ENCODE results near the gene FAM135A. TPM values are rescaled to one million over a fixed set of nuclear protein-coding genes. Genes with fewer than 3 reads are reported as not detected.

Gene FAM135A
- total RNA-seq, 2 donors from 2014 or later: 25.8 to 34.0 TPM

DNA sequence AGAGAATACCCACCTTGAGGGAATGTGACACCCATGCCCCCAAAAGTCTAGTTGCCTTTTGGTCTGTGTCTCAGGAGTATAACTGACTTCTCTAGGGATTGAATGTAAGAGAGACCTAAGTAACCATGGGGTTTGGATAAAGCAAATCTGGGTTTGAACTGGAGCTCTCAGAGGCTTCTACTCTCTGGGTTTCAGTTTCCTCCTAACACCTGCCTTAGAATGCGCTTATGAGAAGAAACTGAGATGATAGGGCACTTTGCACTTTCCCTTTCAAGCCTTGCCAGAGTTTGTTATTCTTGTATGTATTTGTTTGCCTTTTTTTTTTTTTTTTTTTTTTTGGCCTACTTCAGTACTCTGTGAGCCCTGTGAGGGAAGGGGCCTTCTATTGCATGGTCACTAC lies 172.8 kb downstream of the FAM135A start:
- WGBS, 2 experiments (ENCODE audit: insufficient coverage in 1 of 2, insufficient read length in 1 of 2): 100% methylated on average over 1 of the region's 1 CpG; no CpG with 5 or more reads in 1 of the 2 experiments
- no peak for DNase-seq
- peaks cover 5% of the 10 kb centered on the region for H3K9me3 ChIP-seq (ENCODE audit: control insufficient read depth, low read length)
- H3K36me3 ChIP-seq (ENCODE audit: control insufficient read depth, insufficient read depth, low read length): peaks cover 54% of the 10 kb centered on the region
- Mint-ChIP-seq H3K9me3 (no peaks in the 10 kb centered on the region), H3K36me3 (ENCODE audit: low read depth) (peaks cover 51% of the 10 kb centered on the region), H3K27me3 (ENCODE audit: insufficient read depth) (no peaks in the 10 kb centered on the region), H3K4me3 (no peak overlapping the region), H3K27ac (no peak overlapping the region), H3K4me1 (no peaks in the 10 kb centered on the region)
- H3K9ac ChIP-seq (ENCODE audit: extremely low read depth, low read length, poor library complexity, severe bottlenecking): no peak overlapping the region
- no peak overlapping the region for H3K27ac ChIP-seq (ENCODE audit: low read depth, low read length)
- TF ChIP-seq, protein P1, sequence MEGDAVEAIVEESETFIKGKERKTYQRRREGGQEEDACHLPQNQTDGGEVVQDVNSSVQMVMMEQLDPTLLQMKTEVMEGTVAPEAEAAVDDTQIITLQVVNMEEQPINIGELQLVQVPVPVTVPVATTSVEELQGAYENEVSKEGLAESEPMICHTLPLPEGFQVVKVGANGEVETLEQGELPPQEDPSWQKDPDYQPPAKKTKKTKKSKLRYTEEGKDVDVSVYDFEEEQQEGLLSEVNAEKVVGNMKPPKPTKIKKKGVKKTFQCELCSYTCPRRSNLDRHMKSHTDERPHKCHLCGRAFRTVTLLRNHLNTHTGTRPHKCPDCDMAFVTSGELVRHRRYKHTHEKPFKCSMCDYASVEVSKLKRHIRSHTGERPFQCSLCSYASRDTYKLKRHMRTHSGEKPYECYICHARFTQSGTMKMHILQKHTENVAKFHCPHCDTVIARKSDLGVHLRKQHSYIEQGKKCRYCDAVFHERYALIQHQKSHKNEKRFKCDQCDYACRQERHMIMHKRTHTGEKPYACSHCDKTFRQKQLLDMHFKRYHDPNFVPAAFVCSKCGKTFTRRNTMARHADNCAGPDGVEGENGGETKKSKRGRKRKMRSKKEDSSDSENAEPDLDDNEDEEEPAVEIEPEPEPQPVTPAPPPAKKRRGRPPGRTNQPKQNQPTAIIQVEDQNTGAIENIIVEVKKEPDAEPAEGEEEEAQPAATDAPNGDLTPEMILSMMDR (conservative IDR thresholded peaks at IDR 0.05): no peak
- no peaks in the 10 kb centered on the region for H3K4me1 ChIP-seq (ENCODE audit: control insufficient read depth, insufficient read depth, low read length)
- no peak overlapping the region for H3K4me3 ChIP-seq (ENCODE audit: low read length)
- H3K27me3 ChIP-seq (ENCODE audit: control insufficient read depth, insufficient read depth, low read length, poor library complexity, severe bottlenecking): no peaks in the 10 kb centered on the region

DNA sequence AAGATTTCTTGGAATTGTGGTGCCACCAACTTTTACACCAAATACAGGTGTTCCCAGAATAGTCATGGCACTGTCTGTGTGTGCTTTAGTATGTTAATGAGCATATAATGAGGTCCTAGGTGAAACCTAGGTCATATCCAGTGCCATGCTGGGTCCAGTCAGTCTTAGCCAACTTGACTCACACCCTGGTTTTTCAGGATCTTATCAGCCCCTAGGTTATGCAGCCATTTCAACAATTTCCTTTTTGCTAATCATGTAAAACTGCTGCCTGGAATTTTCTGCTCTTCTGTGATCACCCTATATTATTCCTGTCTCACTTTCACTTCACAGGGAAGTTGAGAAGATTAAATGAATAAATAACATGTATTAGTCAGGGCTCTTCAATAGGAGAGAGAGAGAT lies 177.1 kb downstream of the FAM135A start:
- peaks cover 3% of the 10 kb centered on the region for H3K4me1 ChIP-seq (ENCODE audit: control insufficient read depth, insufficient read depth, low read length)
- no peaks in the 10 kb centered on the region for H3K27me3 ChIP-seq (ENCODE audit: control insufficient read depth, insufficient read depth, low read length, poor library complexity, severe bottlenecking)
- no peak overlapping the region for H3K27ac ChIP-seq (ENCODE audit: low read depth, low read length)
- H3K36me3 ChIP-seq (ENCODE audit: control insufficient read depth, insufficient read depth, low read length): peaks cover 44% of the 10 kb centered on the region
- Mint-ChIP-seq H3K4me1 (peaks cover 7% of the 10 kb centered on the region), H3K4me3 (no peak overlapping the region), H3K36me3 (ENCODE audit: low read depth) (peaks cover 42% of the 10 kb centered on the region), H3K27me3 (ENCODE audit: insufficient read depth) (no peaks in the 10 kb centered on the region), H3K27ac (no peak overlapping the region), H3K9me3 (peaks cover 21% of the 10 kb centered on the region)
- H3K4me3 ChIP-seq (ENCODE audit: low read length): no peak overlapping the region
- TF ChIP-seq, protein P1 (conservative IDR thresholded peaks at IDR 0.05): no peak
- no peak overlapping the region for H3K9ac ChIP-seq (ENCODE audit: extremely low read depth, low read length, poor library complexity, severe bottlenecking)
- peaks cover 39% of the 10 kb centered on the region for H3K9me3 ChIP-seq (ENCODE audit: control insufficient read depth, low read length)
- DNase-seq: no peak

DNA sequence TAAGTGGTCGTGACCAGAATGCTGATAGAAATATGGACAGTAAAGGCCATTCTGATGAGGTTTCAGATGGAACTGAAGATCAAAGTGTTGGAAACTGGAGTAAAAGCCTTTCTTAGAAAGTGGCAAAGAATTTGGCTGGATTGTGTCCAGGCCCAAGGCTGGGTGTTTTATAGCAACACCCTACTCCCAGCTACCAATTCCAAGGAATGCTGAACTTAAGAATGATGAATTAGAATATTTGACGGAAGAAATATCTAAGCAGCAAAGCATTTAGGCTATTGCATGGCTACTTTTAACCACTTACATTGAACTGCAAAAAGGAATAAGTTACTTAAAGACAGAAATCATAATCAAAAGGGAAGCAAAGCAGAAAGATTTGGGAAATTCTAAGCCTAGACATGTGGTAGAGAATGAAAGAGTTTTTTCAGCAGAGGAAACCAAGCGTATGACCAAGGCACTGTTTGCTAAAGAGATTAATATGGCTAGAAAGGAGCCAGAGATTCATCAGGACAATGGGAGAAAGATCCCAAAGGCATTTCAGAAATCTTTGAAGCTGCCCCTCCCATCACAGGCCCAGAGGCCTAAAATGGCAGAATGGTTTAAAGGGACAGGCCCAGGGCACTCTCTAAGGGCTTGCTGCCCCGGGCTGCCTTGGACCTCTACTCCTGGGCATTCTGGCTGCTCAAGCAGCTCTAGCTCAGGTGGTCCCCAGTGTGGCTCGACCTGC lies 179.2 kb downstream of the FAM135A start:
- Mint-ChIP-seq H3K27ac (no peak overlapping the region), H3K4me1 (peaks cover 7% of the 10 kb centered on the region), H3K9me3 (peaks cover 21% of the 10 kb centered on the region), H3K36me3 (ENCODE audit: low read depth) (peaks cover 31% of the 10 kb centered on the region), H3K4me3 (no peak overlapping the region), H3K27me3 (ENCODE audit: insufficient read depth) (no peaks in the 10 kb centered on the region)
- Histone ChIP-seq H3K9ac (ENCODE audit: extremely low read depth, low read length, poor library complexity, severe bottlenecking) (no peak overlapping the region), H3K36me3 (ENCODE audit: control insufficient read depth, insufficient read depth, low read length) (peaks cover 29% of the 10 kb centered on the region), H3K27ac (ENCODE audit: low read depth, low read length) (no peak overlapping the region), H3K4me1 (ENCODE audit: control insufficient read depth, insufficient read depth, low read length) (peaks cover 3% of the 10 kb centered on the region), H3K9me3 (ENCODE audit: control insufficient read depth, low read length) (peaks cover 39% of the 10 kb centered on the region), H3K4me3 (ENCODE audit: low read length) (peak overlapping the region; percentile 56), H3K27me3 (ENCODE audit: control insufficient read depth, insufficient read depth, low read length, poor library complexity, severe bottlenecking) (no peaks in the 10 kb centered on the region)
- TF ChIP-seq, protein P1 (conservative IDR thresholded peaks at IDR 0.05): no peak
- WGBS, 2 experiments (ENCODE audit: insufficient coverage in 1 of 2, insufficient read length in 1 of 2): 85 to 86% methylated on average over 4 to 5 of the region's 5 CpGs
- no peak for DNase-seq

All from endodermal cell (in vitro differentiated cells).